Measurements from ENCODE around the gene NPR2.

NPR2 gene

DNA sequence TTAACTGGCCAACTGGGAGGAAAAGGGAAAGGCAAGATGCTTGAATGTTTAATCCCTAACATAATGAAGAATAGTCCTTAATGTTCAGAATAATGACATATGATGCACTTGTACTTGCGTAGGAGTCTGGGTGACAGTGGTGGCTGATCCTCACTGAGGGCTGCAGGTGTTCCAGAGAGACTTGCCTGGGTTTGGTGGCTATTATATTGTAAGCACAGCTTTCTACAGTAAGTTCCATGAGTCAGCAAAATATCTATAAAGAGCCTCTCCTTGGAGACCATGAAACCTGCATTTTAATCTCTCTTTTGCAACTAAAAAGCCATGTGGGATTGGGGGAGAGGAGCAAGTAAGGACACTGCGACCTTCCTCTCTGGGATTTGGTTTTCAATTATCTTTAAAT is 1.9 kb upstream of the NPR2 start:
- H3K4me3 ChIP-seq (IDR thresholded peaks at IDR 0.05; ENCODE audit: insufficient read depth, low read depth, low read length), result no peak overlapping the region
- peak overlapping the region; percentile 12 for H3K4me2 ChIP-seq

DNA sequence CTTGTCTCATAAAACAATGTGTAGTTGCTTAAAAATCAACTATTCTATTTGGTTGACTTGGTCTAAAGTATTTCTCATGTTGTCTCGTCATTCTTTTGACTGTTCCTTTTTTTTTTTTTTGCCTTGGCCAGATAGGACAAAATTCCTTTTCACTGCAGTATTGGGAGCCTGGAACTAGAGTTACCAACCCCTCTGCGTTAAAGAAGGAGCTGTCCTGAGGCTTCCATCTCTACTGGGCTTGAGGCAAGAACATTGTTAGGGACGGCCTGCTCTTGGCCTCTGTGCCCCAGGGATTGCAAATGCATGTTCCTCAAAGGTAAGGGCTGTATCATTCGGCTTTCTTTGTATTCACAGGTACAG is 1.4 kb upstream of the NPR2 start:
- Histone ChIP-seq H4K20me1 (ENCODE audit: insufficient read depth) (no peaks in the 10 kb centered on the region), H3K4me1 (ENCODE audit: low read depth, poor library complexity, severe bottlenecking) (peaks cover 21% of the 10 kb centered on the region), H2AFZ (ENCODE audit: low read depth) (no peak overlapping the region), H3K9ac (peak overlapping the region; percentile 5; the same call in 1 of the 2 replicates), H3K27ac (peak overlapping the region; percentile 38; the same call in 1 of the 2 replicates), H3K27me3 (ENCODE audit: insufficient read depth, low read depth) (no peaks in the 10 kb centered on the region), H3K36me3 (ENCODE audit: insufficient read depth) (no peaks in the 10 kb centered on the region), H3K4me3 (IDR thresholded peaks at IDR 0.05; ENCODE audit: insufficient read depth, low read depth, low read length) (no peak overlapping the region), H3K79me2 (ENCODE audit: insufficient read depth, low read depth) (no peaks in the 10 kb centered on the region), H3K4me2 (peak overlapping the region; percentile 12; the same call in 1 of the 2 replicates)
- TF ChIP-seq, protein P1, sequence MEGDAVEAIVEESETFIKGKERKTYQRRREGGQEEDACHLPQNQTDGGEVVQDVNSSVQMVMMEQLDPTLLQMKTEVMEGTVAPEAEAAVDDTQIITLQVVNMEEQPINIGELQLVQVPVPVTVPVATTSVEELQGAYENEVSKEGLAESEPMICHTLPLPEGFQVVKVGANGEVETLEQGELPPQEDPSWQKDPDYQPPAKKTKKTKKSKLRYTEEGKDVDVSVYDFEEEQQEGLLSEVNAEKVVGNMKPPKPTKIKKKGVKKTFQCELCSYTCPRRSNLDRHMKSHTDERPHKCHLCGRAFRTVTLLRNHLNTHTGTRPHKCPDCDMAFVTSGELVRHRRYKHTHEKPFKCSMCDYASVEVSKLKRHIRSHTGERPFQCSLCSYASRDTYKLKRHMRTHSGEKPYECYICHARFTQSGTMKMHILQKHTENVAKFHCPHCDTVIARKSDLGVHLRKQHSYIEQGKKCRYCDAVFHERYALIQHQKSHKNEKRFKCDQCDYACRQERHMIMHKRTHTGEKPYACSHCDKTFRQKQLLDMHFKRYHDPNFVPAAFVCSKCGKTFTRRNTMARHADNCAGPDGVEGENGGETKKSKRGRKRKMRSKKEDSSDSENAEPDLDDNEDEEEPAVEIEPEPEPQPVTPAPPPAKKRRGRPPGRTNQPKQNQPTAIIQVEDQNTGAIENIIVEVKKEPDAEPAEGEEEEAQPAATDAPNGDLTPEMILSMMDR (conservative IDR thresholded peaks at IDR 0.05; ENCODE audit: low read depth, low read length), result no peak

More for the DNA sequence above, 1.9 kb upstream of the NPR2 start:
- Histone ChIP-seq H3K27me3 (ENCODE audit: insufficient read depth, low read depth) (no peaks in the 10 kb centered on the region), H3K9ac (peak overlapping the region; percentile 5; the same call in 1 of the 2 replicates), H3K36me3 (ENCODE audit: insufficient read depth) (no peaks in the 10 kb centered on the region), H3K4me1 (ENCODE audit: low read depth, poor library complexity, severe bottlenecking) (peaks cover 21% of the 10 kb centered on the region), H4K20me1 (ENCODE audit: insufficient read depth) (no peaks in the 10 kb centered on the region), H2AFZ (ENCODE audit: low read depth) (no peak overlapping the region), H3K79me2 (ENCODE audit: insufficient read depth, low read depth) (no peaks in the 10 kb centered on the region), H3K27ac (peak overlapping the region; percentile 38; the same call in 1 of the 2 replicates)
- TF ChIP-seq, protein P1 (conservative IDR thresholded peaks at IDR 0.05; ENCODE audit: low read depth, low read length), result no peak

- TF ChIP-seq, protein P1 (conservative IDR thresholded peaks at IDR 0.05; ENCODE audit: low read depth, low read length), result peak; percentile 85
- no peaks in the 10 kb centered on the region for H4K20me1 ChIP-seq (ENCODE audit: insufficient read depth)
- no peak overlapping the region for H3K4me3 ChIP-seq (IDR thresholded peaks at IDR 0.05; ENCODE audit: insufficient read depth, low read depth, low read length)
- H3K79me2 ChIP-seq (ENCODE audit: insufficient read depth, low read depth), result no peaks in the 10 kb centered on the region
- peaks cover 21% of the 10 kb centered on the region for H3K4me1 ChIP-seq (ENCODE audit: low read depth, poor library complexity, severe bottlenecking)
- H3K27me3 ChIP-seq (ENCODE audit: insufficient read depth, low read depth), result no peaks in the 10 kb centered on the region
- H3K36me3 ChIP-seq (ENCODE audit: insufficient read depth), result no peaks in the 10 kb centered on the region
- peak overlapping the region; percentile 12; the same call in 1 of the 2 replicates for H3K4me2 ChIP-seq
- 0 out of 2 replicates have a peak overlapping the region, but pooled peaks have one; percentile 38 for H3K27ac ChIP-seq
- no peak overlapping the region for H2AFZ ChIP-seq (ENCODE audit: low read depth)
- H3K9ac ChIP-seq, result no peak overlapping the region
Measured at GRCh38 chr9:35790385-35791296, 750 bp upstream of the NPR2 start.

- Histone ChIP-seq H3K4me3 (IDR thresholded peaks at IDR 0.05; ENCODE audit: insufficient read depth, low read depth, low read length) (no peak overlapping the region), H3K4me2 (no peak overlapping the region), H3K27ac (no peak overlapping the region), H4K20me1 (ENCODE audit: insufficient read depth) (no peaks in the 10 kb centered on the region), H3K79me2 (ENCODE audit: insufficient read depth, low read depth) (no peaks in the 10 kb centered on the region), H3K9ac (no peak overlapping the region), H3K27me3 (ENCODE audit: insufficient read depth, low read depth) (no peaks in the 10 kb centered on the region), H3K36me3 (ENCODE audit: insufficient read depth) (no peaks in the 10 kb centered on the region), H2AFZ (ENCODE audit: low read depth) (no peak overlapping the region), H3K4me1 (ENCODE audit: low read depth, poor library complexity, severe bottlenecking) (peaks cover 26% of the 10 kb centered on the region)
- TF ChIP-seq, protein P1 (conservative IDR thresholded peaks at IDR 0.05; ENCODE audit: low read depth, low read length), result no peak
Measured at GRCh38 chr9:35792024-35792813, 828 bp downstream of the NPR2 start.
